Calu3 (cell line): ENCODE data around the gene CD40. TPM values are rescaled to one million over a fixed set of nuclear protein-coding genes. Genes with fewer than 3 reads are reported as not detected.

Source experiments
- BruUV-seq: library from RNA; stranded (reverse); fragments of 400-500 nt; replicated peaks from 2 replicates; lab custom pipeline; 2021; lab: Mats Ljungman, UMichigan
- CTCF ChIA-PET: fragments of 300-600 bp; sonication (Branson Sonifier 250); formaldehyde crosslinking; loops from one replicate; lab custom pipeline; 2022; ENCODE audit warnings: antibody characterized with exemption; lab: Charles Lee
- DNase-seq: peaks from one replicate; pipeline ENCODE4 v3.0.0; 2022
- H3K27ac Mint-ChIP-seq: one replicate; pipeline ENCODE4 v1.8.0; 2022; ENCODE audit warnings: mixed read lengths; ENCODE audit not compliant: unreplicated experiment
- H3K27me3 Mint-ChIP-seq: one replicate; pipeline ENCODE4 v1.8.0; 2022; ENCODE audit warnings: mixed read lengths; ENCODE audit not compliant: unreplicated experiment
- H3K36me3 Mint-ChIP-seq: one replicate; pipeline ENCODE4 v1.8.0; 2022; ENCODE audit warnings: mild to moderate bottlenecking, moderate library complexity, mixed read lengths; ENCODE audit not compliant: insufficient read depth, unreplicated experiment
- H3K4me1 Mint-ChIP-seq: one replicate; pipeline ENCODE4 v1.8.0; 2022; ENCODE audit warnings: mild to moderate bottlenecking, low read depth, mixed read lengths; ENCODE audit not compliant: unreplicated experiment
- H3K4me3 Mint-ChIP-seq: one replicate; pipeline ENCODE4 v1.8.0; 2022; ENCODE audit warnings: mild to moderate bottlenecking, low read depth, moderate library complexity, mixed read lengths; ENCODE audit not compliant: unreplicated experiment
- H3K9me3 Mint-ChIP-seq: one replicate; pipeline ENCODE4 v1.8.0; 2022; ENCODE audit warnings: low read depth, mixed read lengths; ENCODE audit not compliant: unreplicated experiment
- CTCF ChIP-seq: fragments of 200-600 bp; IDR thresholded peaks from one replicate; pipeline ENCODE4 v1.8.0; 2022; ENCODE audit warnings: antibody characterized with exemption; ENCODE audit not compliant: unreplicated experiment
- intact Hi-C: fragments of 100-400 bp; cut with micrococcal nuclease; formaldehyde crosslinking; loops from one replicate; pipeline ENCODE4 v1.10.0; 2022; ENCODE audit not compliant: unreplicated experiment
- total RNA-seq: library from RNA; stranded (reverse); gene quantifications from 2 replicates; pipeline ENCODE4 v1.2.3, GENCODE V29; 2022

CD40 gene
- total RNA-seq, 1 experiment from 2014 or later, result 13.6 TPM

- Mint-ChIP-seq H3K4me3 (no peak overlapping the region), H3K27me3 (peaks cover 85% of the 10 kb centered on the region), H3K36me3 (no peaks in the 10 kb centered on the region), H3K4me1 (no peaks in the 10 kb centered on the region), H3K27ac (no peak overlapping the region), H3K9me3 (no peaks in the 10 kb centered on the region)
- no peak for DNase-seq
- BruUV-seq, result no TSS peak
- intact Hi-C loops, result no loop called here
- TF ChIP-seq CTCF, result no peak
- CTCF ChIA-PET, result interaction anchor here (0.6 to 1.6 kb wide), 2 partner anchors 10 to 50 kb away, joined by 3 to 7 read pairs; no protein-coding TSS in a partner anchor
Measured at GRCh38 chr20:46157076-46157592, 39.0 kb downstream of the CD40 start.

GRCh38 chr20:46157625-46158024, 39.5 kb downstream of the CD40 start:
- CTCF ChIA-PET, result interaction anchor here (0.6 to 1.6 kb wide), 3 partner anchors 10 to 135 kb away, joined by 3 to 7 read pairs (median 4); no protein-coding TSS in a partner anchor
- no TSS peak for BruUV-seq
- no peaks in the 10 kb centered on the region for H3K36me3 Mint-ChIP-seq
- no peaks in the 10 kb centered on the region for H3K4me1 Mint-ChIP-seq
- no peak for DNase-seq
- H3K27ac Mint-ChIP-seq, result no peak overlapping the region
- no peaks in the 10 kb centered on the region for H3K9me3 Mint-ChIP-seq
- H3K27me3 Mint-ChIP-seq, result peaks cover 90% of the 10 kb centered on the region
- no peak overlapping the region for H3K4me3 Mint-ChIP-seq
- TF ChIP-seq CTCF, result no peak
- intact Hi-C loops, result no loop called here

GRCh38 chr20:46158476-46158987, 40.4 kb downstream of the CD40 start:
- no peak overlapping the region for H3K4me3 Mint-ChIP-seq
- H3K4me1 Mint-ChIP-seq, result no peaks in the 10 kb centered on the region
- no peaks in the 10 kb centered on the region for H3K36me3 Mint-ChIP-seq
- intact Hi-C loops, result no loop called here
- no peaks in the 10 kb centered on the region for H3K9me3 Mint-ChIP-seq
- TF ChIP-seq CTCF, result no peak
- no peak overlapping the region for H3K27ac Mint-ChIP-seq
- no peak for DNase-seq
- BruUV-seq, result no TSS peak
- peaks cover 99% of the 10 kb centered on the region for H3K27me3 Mint-ChIP-seq
- CTCF ChIA-PET, result interaction anchor here (1.6 kb wide), 1 partner anchor 11 kb away, joined by 7 read pairs; no protein-coding TSS in a partner anchor

GRCh38 chr20:46159101-46159897, 41.2 kb downstream of the CD40 start:
- CTCF ChIA-PET, result no interaction called here
- peaks cover 100% of the 10 kb centered on the region for H3K27me3 Mint-ChIP-seq

More at GRCh38 chr20:46159101-46159897, 41.2 kb downstream of the CD40 start:
- H3K27ac Mint-ChIP-seq, result no peak overlapping the region
- BruUV-seq, result no TSS peak
- DNase-seq, result no peak
- no peak overlapping the region for H3K4me3 Mint-ChIP-seq
- no peak for TF ChIP-seq CTCF
- intact Hi-C loops, result no loop called here
- H3K36me3 Mint-ChIP-seq, result no peaks in the 10 kb centered on the region
- H3K9me3 Mint-ChIP-seq, result no peaks in the 10 kb centered on the region
- H3K4me1 Mint-ChIP-seq, result no peaks in the 10 kb centered on the region
